Measurements from ENCODE around the gene MXI1.
A peak's percentile ranks its signal among the peaks of the same experiment; 100 is the strongest.
"Not testable (repeated sequence)": the region's sequence is repeated elsewhere in the genome, so short reads cannot be mapped to it uniquely, and the experiment has no call there.

Gene MXI1

DNA sequence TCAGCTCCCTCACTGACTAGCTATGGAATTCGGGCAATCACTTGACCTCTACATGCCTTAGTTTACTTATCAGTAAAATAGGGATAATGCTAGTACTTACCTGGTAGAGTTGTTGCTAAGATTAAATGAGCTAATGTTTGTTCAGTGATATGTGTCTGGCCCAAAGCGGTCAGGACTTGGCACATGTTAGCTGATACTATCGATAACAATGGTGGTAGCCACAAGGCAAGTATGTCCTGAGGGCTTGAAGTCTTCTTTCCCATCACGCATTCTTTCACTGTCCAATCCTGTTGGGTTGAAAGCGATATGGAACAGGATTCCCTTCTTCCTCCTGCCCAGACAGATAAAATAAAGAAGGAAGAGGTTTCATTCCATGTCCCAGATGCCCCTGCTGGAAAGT is 25.5 kb upstream of the MXI1 start:
- no peak for DNase-seq (ENCODE audit: low spot score)

DNA sequence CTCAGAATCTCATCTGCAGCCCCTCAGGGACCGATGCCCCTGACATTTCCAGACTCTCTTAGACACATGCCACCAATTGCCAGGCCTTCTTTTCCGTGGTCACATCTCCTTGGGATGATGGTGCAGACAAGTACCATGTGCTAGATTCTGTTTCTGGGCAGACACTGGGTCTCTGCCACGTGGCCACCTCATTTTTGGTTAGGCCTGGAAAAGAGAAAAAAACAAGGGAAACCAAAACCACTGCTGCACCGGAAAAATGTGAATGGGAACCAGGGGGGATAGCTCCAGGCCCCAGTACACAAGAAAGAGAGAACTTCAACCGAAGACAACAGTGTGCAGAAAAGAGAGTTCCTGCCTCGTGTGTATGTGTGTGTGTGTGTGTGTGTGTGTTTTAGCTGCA is 23.0 kb upstream of the MXI1 start:
- DNase-seq (ENCODE audit: low spot score), result no peak

DNA sequence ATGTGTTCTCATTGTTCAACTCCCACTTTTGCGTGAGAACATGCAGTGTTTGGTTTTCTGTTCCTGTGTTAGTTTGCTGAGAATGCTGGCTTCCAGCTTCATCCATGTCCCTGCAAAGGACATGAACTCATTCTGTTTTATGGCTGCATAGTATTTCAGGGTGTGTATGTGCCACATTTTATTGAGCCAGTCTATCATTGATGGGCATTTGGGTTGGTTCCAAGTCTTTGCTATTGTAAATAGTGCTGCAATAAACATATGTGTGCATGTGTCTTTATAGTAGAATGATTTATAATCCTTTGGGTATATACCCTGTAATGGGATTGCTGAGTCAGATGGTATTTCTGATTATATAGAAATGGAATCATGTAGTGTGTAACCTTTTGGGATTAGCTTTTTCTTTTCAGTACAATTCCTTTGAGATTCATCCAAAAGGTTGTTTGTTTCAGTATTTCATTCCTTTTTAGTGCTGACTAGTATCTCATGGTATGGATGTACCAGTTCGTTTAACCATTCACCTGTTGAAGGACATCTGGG is 21.7 kb upstream of the MXI1 start:
- DNase-seq (ENCODE audit: low spot score), result not testable (repeated sequence)

DNA sequence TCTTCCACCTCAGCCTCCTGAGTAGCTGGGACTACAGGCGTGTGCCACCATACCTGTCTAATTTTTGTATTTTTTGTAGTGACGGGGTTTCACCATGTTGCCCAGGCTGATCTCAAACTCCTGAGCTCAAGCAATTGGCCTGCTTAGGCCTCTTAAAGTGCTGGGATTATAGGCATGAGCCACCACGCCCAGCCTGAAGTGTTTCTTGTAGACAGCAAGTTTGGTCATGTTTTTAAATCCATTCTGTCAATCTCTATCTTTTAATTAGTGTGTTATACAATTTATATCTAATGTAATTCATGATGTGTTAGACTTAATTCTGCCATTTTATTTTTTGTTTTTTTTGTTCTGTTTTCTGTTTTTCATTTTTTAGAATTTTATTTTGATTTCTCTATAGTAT is 17.2 kb upstream of the MXI1 start:
- DNase-seq (ENCODE audit: low spot score), result no peak

DNA sequence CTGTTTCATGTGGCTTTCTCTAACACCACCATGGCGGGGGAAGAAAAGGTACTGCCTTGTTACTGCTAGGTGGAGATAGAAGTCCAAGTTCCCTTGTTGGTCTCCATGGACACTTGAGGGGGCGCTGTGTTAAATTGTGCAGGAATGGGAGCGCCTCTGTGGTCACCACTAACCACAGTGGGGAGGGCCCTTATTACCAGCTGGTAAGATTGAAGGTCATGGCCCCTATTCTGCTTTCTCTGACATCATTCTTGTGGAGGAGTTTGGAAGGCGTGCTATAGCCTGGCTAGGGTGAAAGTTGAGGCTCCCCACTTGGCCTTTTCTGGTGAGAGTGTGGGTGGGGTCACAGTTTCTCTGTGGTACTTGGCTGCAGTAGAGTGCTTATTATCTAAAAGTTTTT is 14.9 kb upstream of the MXI1 start:
- no peak for DNase-seq (ENCODE audit: low spot score)

DNA sequence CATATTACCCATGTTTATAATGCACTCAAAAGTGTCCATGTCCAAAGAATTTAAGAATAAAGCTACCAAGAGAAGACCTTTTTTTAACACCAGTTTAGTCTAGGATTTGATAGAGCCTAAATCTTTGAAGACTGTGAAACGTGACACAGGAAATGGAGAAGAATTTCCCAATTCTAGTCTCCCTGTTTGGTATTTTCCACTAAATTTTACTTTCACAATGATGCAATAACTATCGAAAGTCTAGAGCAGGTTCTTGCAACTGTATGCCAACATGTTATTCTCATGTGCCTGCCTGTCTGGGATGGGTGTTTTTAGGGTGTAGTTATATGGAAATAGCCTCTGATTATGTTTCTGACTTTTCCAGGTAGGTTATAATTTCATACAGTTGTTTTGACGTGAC is 6.9 kb upstream of the MXI1 start:
- no peak for DNase-seq (ENCODE audit: low spot score)

DNA sequence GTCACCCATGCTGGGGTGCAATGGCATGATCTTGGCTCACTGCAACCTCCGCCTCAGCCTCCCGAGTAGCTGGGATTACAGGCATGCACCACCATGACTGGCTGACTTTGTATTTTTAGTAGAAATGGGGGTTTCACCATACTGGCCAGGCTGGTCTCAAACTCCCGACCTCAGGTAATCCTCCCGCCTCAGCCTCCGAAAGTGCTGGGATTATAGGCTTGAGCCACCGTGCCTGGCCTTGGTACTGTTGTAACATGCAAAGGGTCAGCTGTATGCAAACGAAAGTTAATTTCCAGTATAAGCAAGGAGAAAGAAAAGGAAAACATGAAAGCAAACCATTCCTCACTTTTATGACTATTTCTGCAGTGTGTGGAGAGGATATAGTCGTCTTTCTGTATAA is 6.4 kb upstream of the MXI1 start:
- DNase-seq (ENCODE audit: low spot score), result not testable (repeated sequence)

DNA sequence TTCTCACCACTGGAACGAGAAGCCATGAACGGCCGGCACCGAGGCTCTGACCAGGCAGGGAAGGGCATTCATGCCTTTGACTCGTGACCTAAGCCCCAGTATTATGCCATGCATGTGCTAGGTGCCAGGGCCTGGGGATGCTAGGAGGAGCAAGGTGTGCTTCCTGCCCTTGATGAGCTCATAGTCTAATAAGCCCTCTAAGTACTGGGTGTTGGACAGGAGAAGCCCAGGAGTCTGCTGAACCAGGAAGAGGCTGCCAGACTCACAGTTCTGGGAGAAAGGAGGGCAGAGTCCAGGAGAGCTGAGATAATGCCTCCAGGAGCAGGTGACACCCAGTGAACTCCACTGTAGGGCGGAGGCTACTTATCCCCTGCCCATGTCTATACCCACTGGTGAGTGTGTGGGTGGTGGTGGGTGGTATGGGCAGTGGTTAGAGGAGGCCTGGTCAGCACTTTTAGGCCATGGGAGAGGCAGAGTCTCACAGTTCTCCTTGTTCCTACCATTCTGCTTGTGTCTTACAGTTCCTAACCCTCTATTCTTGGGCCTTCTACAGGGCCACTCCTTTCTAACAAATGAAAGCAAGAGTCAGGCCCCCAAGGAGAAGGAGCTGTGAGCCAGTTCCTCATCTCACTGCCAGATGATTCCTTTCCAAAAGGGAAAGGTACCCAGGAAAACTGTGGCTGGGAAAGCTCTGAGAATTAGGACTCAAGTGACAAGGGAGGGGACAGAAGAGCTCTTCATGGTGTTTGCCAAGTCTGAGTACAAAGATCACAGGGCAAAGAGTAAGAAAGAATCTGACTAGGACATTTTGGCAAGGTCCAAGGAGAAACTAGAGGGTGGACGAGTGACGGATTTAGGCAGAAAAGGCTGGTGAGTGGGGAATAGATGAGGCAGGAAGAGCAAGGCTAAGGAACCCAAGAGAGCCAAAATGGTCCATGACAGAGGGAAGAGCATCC is 3.6 kb upstream of the MXI1 start:
- no peak for DNase-seq (ENCODE audit: low spot score)

DNA sequence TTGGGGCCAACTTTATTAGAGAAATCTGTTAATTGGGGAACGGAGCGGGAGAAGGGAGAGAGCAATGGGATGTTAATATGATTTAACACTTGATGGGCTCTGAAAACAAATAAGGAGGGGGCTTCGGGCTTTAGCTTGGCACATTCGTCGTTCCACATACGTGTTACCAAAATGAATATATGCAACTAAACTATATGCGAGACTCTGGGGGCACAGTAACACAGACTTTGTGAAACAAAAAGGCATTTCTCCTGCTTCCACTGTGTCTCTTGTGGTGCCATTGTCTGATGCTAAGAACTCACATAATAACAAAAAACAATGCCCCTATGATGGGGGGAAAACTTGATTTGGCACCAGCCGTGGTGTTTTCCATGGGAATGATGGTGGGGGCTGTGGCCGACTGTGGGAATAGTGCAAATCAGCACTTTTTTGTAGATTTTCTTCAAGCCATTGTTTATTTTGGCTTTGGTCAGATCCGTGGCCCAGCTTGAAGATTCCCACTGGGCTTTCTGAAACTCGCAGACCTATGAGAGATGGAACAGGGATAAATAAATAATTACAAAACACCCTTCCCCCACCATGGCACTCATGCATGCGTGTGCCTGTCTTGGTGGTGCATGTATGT is 2.2 kb upstream of the MXI1 start:
- no peak for DNase-seq (ENCODE audit: low spot score)

DNA sequence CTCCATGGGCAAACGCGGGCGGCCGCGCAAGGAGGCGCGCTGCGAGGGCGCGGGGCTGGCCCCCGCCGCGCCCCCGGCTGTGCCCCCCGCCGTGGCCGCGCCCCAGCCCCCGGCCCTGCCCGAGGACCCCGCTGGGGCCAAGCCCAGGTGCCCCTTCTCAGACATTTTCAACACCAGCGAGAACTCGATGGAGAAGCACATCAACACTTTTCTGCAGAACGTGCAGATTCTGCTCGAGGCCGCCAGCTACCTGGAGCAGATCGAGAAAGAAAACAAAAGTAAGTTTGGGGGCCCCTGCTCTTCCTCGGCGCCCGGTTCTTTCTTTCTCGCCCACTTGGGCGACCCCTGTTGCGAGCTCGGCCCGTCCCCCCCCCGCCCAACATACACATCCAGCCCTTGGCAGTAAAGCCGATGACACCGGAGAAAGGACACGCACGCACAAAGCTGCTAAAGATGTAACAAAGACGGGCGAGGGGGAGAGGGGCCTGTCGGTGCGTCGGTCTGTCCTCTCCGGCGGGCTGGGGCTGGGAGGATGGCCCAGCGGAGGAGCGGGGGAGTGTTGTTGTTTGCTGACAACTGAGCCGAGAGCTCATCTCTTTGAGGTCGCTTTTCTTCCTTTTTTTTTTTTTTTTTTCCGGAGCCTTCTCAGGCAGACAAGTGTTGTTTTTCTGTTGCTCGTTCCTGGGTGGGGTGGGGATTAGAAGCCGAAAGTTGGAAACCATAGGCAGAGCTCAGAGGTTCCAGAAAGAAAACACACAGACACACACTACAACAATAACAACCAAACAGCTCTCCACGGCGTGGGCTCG is 604 bp downstream of the MXI1 start:
- DNase-seq (ENCODE audit: low spot score), result peak; percentile 73

DNA sequence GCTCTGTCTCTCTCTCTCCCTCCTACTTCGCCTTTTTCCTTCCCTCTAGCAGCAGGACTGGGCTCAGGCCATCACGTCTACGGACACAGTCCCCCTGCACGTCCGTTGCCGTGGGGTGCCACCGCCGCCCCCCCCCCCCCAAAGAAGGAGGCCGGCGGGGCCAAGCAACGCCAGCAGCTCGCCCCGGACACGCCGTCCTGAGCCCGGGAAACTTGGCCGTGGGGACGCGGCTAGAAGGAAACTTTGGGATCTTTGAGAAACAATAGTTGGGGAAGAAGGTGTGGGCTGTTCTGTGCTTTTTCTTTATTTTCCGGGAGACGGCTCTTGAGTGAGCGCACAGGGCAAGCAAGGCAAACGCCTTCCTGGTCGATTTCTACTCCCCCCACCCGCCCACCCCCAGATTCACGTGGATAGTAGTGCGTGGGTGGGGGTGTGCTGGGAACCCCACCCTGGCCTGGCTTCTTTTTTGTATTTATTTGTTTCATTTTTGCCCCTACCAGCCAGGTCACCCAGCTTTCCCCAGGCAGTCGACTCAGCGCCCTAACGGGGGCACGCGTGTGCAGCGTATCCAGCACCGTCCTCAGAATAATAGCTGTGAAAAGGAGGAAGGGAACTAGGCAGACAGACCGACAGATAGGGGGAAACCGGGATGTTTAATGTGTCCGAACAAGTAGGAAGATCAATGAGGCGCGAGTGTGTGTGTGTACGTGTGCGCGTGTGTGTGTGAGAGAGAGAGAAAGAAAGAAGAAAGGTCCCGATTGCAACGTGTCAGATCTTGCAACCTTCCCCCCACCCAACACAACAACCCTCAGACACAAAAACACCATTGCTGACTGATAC is 1.4 kb downstream of the MXI1 start:
- no peak for DNase-seq (ENCODE audit: low spot score)

DNA sequence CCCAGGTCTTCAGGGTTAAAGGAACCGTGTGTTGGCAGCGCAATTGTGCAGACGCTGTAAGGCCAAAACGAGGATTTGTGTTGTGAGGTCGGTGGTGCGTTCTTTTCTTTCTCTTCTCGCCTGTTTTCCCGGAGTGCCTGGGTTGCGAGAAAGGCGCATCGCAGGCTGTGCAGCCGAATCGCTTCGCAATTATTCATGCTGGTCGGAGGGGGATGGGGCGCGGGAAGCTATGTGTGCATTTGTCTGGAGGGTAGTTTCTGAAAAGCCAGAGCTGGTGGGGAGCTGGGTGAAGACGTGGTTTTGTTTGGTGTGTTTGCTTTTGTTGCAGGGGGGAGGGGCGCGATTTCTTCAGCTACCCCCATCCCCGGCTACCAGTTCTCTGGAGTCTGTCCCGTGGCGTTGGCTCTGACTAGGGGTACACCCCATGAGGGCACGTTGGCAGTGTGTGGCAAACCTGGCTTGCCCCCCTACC is 2.1 kb downstream of the MXI1 start:
- peak; percentile 66 for DNase-seq (ENCODE audit: low spot score)

DNA sequence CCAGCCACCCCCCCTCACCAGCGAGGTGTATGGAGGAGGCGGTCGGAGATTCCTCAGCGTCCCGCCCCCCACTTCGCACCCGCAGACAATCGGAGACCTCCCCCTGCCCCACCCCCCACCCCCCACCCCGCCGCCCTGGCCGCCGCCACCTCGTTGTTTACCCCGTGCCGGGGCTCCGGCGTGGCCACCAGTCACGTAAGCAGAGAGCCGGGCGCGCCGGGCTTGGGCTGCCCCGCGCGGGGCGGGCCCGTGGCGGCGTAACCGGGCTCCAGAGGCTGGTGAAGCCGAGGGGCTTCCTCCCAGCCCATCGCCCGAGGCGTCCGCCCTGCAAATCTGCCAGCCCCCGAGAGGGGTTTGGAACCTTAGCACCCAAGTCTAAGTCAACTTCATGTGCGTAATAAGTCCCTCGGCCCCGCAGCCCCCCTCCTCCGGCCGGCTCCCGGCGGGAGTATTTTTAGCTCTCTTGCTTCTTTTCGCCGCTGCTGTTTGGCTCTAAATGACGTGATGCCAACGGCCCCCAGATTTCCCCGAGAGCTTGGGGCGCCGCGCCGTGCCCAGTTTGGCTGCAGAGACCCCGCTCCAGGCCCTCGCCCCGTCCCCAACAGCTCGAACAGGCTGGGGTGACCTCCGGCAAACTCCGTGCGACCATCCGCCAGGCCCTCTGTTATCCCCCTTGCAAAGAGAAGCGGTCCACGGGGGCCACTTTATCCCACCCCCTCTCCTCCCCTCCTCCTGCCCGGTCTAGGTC is 2.7 kb downstream of the MXI1 start:
- DNase-seq (ENCODE audit: low spot score), result peak; percentile 63

DNA sequence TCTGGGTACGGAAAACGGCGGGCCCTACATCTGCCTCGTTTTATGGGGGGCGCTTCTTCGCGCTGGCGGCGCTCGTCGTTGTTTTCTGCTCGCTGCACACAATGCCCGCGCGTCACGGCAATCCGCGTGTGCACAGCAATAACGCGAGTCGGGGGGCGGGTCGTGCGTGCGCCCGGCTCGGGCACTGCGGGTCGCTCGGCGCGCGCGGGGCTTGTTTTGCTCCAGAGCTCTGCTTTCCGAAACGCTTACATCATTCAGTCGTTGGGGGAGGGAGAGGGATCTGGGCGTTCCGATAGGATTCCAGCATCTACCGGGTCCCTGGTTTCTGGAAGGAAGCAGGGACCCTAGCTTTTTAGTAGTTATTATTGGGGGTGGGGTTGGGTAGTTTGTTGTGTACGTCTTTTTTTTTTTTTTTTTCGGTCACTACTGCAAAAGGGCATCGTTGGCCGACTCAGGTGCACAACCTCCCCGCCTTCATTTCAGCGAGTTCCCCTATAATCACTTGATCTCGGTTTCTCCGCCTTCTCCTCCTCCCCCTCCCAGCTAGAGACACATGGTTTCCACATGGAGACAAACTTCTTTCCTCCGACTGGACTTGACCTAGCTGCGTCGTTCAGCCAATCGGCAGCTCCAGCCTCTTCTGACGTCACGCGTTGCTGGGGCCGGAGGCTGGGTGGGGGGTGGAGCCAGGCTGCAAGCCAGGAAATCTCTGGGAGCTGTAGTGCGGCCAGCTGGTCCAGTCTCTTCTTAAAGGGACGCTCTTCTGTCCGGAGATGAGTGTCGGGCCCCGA is 3.5 kb downstream of the MXI1 start:
- peak; percentile 97 for DNase-seq (ENCODE audit: low spot score)

DNA sequence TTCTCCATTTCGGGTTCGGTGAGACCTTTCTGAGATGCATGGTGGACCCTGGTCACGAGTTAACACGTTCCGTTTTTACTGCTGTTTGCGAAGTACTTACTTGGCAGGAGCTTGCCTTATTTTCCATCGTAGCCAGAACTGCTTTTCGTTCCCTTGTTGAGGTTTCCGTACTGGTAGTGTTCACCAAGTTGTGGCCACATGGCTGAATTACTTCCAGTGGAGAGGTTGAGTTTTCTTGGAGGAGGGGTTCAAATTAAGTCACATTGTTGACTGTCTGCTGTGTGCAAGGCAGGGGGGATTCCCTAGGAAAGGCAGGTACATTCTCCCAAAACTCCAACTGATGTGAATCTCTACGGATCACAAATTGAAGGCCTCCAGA is 4.0 kb downstream of the MXI1 start:
- no peak for DNase-seq (ENCODE audit: low spot score)

DNA sequence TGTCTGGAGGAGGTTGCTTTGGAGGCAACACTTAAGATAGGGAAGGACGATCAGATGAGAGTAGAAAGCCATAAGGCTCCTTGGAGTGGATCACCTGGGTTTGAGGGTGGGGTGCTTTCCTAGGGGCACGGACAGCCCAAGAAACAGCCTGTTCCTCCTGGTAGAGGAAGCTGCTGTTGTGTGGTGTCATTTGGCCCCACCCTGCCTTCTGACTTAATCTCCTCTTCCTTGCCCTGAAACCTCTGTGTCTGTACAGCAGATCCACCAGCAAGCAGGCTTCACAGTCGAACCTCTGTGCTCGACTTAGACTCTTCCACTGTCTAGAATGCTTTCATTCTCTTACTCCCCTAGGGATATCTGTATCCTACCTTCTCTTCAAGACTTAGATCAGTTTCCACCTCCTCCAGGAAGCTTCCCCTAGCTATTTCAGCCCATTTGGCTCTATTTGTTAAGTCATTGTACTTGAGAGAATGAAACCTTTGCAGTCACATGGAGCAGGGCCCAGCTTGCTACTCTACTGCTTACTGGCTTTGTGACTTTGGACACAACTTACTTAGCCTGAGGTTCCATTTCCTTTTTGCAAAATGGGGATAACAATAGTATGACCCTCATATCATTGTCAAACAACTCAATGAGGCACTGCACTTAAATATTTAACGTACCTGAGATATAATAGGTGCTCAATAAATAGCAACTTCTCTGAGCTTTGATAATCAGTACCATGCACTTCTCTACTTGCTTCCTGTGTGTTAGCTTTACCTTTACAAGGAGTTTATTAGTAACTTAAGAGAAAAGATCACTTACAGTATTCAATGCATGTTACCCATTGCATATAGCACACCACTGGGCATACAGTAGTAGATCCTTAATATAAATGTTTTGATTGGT is 5.0 kb downstream of the MXI1 start:
- DNase-seq (ENCODE audit: low spot score), result no peak

DNA sequence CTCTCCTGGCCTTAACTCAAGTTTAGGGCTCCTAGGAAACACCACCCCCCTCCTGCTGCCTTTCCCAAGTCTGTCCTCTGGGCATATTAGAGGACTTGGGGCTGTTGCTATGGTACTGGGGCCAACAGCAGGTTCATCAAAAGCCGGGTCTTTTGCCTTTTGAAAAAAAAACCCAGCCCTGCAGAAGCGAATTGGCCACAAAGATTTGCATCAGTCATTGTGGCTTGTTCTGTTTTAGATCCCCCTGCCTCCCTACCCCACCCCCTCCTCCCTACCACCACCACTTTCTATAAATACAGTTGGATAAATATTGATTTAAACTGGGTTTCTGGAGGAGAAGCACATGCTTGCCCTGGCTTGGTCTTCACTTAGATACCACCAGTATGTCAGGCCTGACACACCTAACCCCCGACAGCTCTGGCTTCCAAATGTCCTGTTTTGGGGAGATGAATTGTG is 7.0 kb downstream of the MXI1 start:
- DNase-seq (ENCODE audit: low spot score), result no peak

DNA sequence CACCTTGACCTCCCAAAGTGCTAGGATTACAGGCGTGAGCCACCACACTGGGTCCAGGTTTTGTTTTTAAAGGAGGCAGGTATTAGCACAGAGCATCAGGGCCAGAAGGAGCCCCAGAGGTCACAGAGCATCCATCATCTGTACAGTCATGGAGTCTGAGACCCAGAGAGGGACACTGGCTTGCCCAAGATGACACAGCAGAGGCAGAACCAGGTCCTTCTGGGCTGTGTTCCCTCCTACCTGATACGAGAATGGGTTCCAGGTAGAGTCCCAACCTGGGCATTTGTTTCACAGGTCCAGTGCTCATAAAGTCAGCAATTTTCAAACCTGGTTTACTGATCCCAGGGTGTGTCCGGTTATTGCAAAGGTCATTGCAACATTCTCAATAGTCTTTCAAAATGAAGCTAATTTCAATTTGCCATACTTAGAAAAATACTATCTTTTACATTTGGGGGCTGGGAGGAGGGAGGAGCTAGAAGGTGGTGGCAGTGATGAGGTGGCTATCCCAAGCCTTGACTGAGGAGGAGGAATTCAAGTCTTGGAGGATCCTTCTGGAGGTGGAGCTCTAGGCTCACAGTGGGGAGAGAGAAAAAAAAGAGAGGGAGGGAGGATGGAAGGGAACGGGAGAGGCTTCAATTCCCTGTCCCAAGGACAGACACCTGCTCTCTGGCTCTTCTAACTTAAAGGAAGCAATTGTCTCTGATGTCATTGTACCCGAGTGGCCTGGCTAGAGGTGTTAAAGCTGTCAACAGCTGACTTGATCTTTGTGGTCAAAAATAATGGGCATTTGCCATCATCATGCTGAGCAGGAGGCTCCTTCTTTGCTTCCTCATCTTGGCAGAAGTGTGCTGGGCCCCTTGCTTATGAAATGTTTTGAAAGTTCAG is 8.1 kb downstream of the MXI1 start:
- no peak for DNase-seq (ENCODE audit: low spot score)

Measured in ecto neural progenitor cell (in vitro differentiated cells).